Measurements from ENCODE around the gene BTBD9.
"Not testable (repeated sequence)": the region's sequence is repeated elsewhere in the genome, so short reads cannot be mapped to it uniquely, and the experiment has no call there.

Gene BTBD9

GRCh38 chr6:38134704-38135088 lies 505.0 kb downstream of the BTBD9 start:
- DNase-seq, result no peak

GRCh38 chr6:38133932-38134703 lies 505.6 kb downstream of the BTBD9 start:
- DNase-seq, result no peak

GRCh38 chr6:38131527-38131965 lies 508.2 kb downstream of the BTBD9 start:
- no peak for DNase-seq

GRCh38 chr6:38127284-38127683 lies 512.4 kb downstream of the BTBD9 start:
- DNase-seq, result no peak

GRCh38 chr6:38124224-38124926 lies 515.4 kb downstream of the BTBD9 start:
- DNase-seq, result not testable (repeated sequence)

- no peak for DNase-seq
Measured at GRCh38 chr6:38119516-38119915, 520.2 kb downstream of the BTBD9 start.

GRCh38 chr6:38118791-38119365 lies 520.9 kb downstream of the BTBD9 start:
- DNase-seq, result no peak

Data from effector CD4-positive, alpha-beta T cell (primary cell).